Astrocyte of the cerebellum (primary cell): ENCODE measurements around the gene NPR2.

Source experiments
- DNase-seq: peaks from one replicate; pipeline ENCODE4 v3.0.0-alpha.2; 2011; ENCODE audit warnings: low read depth
- H3K4me3 ChIP-seq: 2 replicates; pipeline ENCODE4 v1.5.1; 2011; ENCODE audit warnings: mild to moderate bottlenecking, low read depth, low read length, moderate library complexity
- in situ Hi-C: cut with HindIII; loops from 2 replicates; pipeline ENCODE4 v1.10.0; 2017; ENCODE audit warnings: low sequenced_read_pairs
- TF ChIP-seq, protein P1 (sequence below): IDR thresholded peaks from 2 replicates; pipeline ENCODE4 v1.5.1; 2012; ENCODE audit warnings: low read length, low read depth, moderate library complexity, mild to moderate bottlenecking; ENCODE audit errors: missing control alignments

The NPR2 gene

DNA sequence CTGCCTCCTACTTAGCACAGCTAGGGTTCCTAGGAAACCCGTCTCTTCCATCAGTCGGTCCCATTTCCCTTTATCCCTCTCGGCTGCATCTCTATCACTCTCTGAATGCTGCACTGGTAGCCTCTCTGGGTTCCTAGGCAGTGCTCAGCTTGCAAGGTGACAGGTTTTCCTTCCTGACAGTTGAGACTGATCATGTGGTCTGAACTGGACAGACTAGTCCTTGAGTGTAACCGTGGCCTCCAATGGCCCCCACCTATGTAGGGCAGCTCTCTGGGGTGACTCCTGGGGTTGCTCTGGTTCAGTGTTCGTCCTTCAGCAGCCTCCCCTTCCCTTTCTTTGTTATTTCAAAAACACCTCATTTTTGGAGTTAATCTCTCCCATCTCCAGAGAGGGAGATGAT is 41.4 kb downstream of the NPR2 start:
- DNase-seq = no peak
- in situ Hi-C loops = no loop called here
- TF ChIP-seq, protein P1, sequence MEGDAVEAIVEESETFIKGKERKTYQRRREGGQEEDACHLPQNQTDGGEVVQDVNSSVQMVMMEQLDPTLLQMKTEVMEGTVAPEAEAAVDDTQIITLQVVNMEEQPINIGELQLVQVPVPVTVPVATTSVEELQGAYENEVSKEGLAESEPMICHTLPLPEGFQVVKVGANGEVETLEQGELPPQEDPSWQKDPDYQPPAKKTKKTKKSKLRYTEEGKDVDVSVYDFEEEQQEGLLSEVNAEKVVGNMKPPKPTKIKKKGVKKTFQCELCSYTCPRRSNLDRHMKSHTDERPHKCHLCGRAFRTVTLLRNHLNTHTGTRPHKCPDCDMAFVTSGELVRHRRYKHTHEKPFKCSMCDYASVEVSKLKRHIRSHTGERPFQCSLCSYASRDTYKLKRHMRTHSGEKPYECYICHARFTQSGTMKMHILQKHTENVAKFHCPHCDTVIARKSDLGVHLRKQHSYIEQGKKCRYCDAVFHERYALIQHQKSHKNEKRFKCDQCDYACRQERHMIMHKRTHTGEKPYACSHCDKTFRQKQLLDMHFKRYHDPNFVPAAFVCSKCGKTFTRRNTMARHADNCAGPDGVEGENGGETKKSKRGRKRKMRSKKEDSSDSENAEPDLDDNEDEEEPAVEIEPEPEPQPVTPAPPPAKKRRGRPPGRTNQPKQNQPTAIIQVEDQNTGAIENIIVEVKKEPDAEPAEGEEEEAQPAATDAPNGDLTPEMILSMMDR = no peak
- H3K4me3 ChIP-seq = no peak overlapping the region

GRCh38 chr9:35834260-35835215 is 43.1 kb downstream of the NPR2 start:
- no peak for DNase-seq

GRCh38 chr9:35835216-35835632 is 43.8 kb downstream of the NPR2 start:
- no peak for DNase-seq
- TF ChIP-seq, protein P1 = peak; percentile 16
- H3K4me3 ChIP-seq = no peak overlapping the region
- in situ Hi-C loops = no loop called here

More at GRCh38 chr9:35834260-35835215, 43.1 kb downstream of the NPR2 start:
- in situ Hi-C loops = no loop called here
- TF ChIP-seq, protein P1 = no peak
- H3K4me3 ChIP-seq = no peak overlapping the region

- no peak for DNase-seq
- in situ Hi-C loops = no loop called here
- H3K4me3 ChIP-seq = no peak overlapping the region
Measured at GRCh38 chr9:35835766-35836165, 44.4 kb downstream of the NPR2 start.

GRCh38 chr9:35836595-35836994 is 45.2 kb downstream of the NPR2 start:
- in situ Hi-C loops = no loop called here
- TF ChIP-seq, protein P1 = no peak
- no peak for DNase-seq
- no peak overlapping the region for H3K4me3 ChIP-seq

More at GRCh38 chr9:35835766-35836165, 44.4 kb downstream of the NPR2 start:
- TF ChIP-seq, protein P1 = no peak

DNA sequence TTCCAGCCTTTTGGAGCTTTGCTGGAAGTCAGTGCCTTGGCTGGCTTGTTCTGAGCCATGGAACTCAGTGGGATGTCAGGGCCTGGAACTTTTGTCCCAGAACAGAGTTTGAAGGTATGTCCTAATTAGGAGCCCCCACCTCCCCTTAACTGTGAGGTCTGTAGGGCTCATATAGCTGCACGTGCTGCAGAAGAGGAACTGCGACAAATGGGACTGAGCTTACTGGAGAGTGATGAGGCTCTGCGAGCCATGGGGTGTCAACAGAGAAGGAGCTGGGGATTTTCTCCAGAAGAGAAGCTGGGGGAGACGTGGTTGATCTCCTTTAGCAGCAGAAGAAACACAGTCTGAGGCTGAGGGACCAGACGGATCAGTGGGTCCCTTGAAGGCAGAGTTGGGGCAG is 48.5 kb downstream of the NPR2 start:
- TF ChIP-seq, protein P1 = no peak
- H3K4me3 ChIP-seq = no peak overlapping the region
- DNase-seq = no peak
- in situ Hi-C loops = no loop called here
